DND-41 (cell line): ENCODE data around the gene NIBAN1.

Experiments used
- ATAC-seq: fragments of 200-7000 bp; cut with Tn5 transposase; 3 replicates; pipeline ENCODE4 v1.9.1; 2021; ENCODE audit warnings: low read depth; ENCODE audit not compliant: insufficient read depth
- DNase-seq: peaks from one replicate; pipeline ENCODE4 v3.0.0-alpha.2; 2020
- H2AFZ ChIP-seq: 2 replicates; pipeline ENCODE4 v1.6.0; 2012; ENCODE audit warnings: low read depth, low read length
- H3K27ac ChIP-seq: 2 replicates; pipeline ENCODE4 v1.5.1; 2012; ENCODE audit warnings: low read length, inconsistent platforms
- H3K27me3 ChIP-seq: fragments of 200-600 bp; sonication (generic); 2 replicates; pipeline ENCODE4 v1.6.0; 2012; ENCODE audit warnings: low read length, mild to moderate bottlenecking, inconsistent platforms; ENCODE audit not compliant: insufficient read depth, poor library complexity
- H3K36me3 ChIP-seq: 2 replicates; pipeline ENCODE4 v1.5.1; 2012; ENCODE audit warnings: low read length, inconsistent platforms; ENCODE audit not compliant: insufficient read depth
- H3K4me1 ChIP-seq: 2 replicates; pipeline ENCODE4 v1.5.1; 2012; ENCODE audit warnings: mild to moderate bottlenecking, low read length; ENCODE audit not compliant: insufficient read depth
- H3K4me2 ChIP-seq: 2 replicates; pipeline ENCODE4 v1.6.0; 2012; ENCODE audit warnings: mild to moderate bottlenecking, moderate library complexity, low read length, inconsistent platforms; ENCODE audit not compliant: insufficient read depth
- H3K4me3 ChIP-seq, 2 experiments: fragments of 200-600 bp in 1 of 2; shearing (Covaris generic) in 1 of 2; 2 replicates each; pipeline ENCODE4 v1.5.1; 2012 to 2016; ENCODE audit warnings: inconsistent platforms in 2 of 2, low read length in 2 of 2, mild to moderate bottlenecking in 2 of 2, low read depth in 1 of 2, moderate library complexity in 1 of 2
- H3K79me2 ChIP-seq: 2 replicates; pipeline ENCODE4 v1.6.0; 2012; ENCODE audit warnings: low read length, inconsistent platforms; ENCODE audit not compliant: insufficient read depth
- H3K9ac ChIP-seq: 2 replicates; pipeline ENCODE4 v1.6.0; 2012; ENCODE audit warnings: low read depth, mild to moderate bottlenecking, inconsistent platforms, low read length, moderate library complexity
- H3K9me3 ChIP-seq: 2 replicates; pipeline ENCODE4 v1.5.1; 2012; ENCODE audit warnings: low read length, moderate library complexity, mild to moderate bottlenecking, inconsistent platforms; ENCODE audit not compliant: insufficient read depth, severe bottlenecking
- H4K20me1 ChIP-seq: 2 replicates; pipeline ENCODE4 v1.6.0; 2012; ENCODE audit warnings: low read length; ENCODE audit not compliant: insufficient read depth
- CTCF ChIP-seq: IDR thresholded peaks from 2 replicates; pipeline ENCODE4 v1.5.1; 2012; ENCODE audit warnings: borderline replicate concordance, low read length, moderate library complexity, mild to moderate bottlenecking; ENCODE audit not compliant: poor library complexity, severe bottlenecking; ENCODE audit errors: extremely low read depth
- EZH2 ChIP-seq: IDR thresholded peaks from 3 replicates; pipeline ENCODE4 v1.6.1; 2012; ENCODE audit warnings: borderline replicate concordance, low read depth, mild to moderate bottlenecking, moderate library complexity, low read length, inconsistent platforms; ENCODE audit not compliant: severe bottlenecking

Gene NIBAN1

GRCh38 chr1:184953600-184954219 lies 20.6 kb downstream of the NIBAN1 start:
- TF ChIP-seq CTCF (no peak), EZH2 (no peak)
- Histone ChIP-seq H3K79me2 (no peaks in the 10 kb centered on the region), H3K4me3 (no peak overlapping the region), H3K4me2 (no peak overlapping the region), H3K9me3 (no peaks in the 10 kb centered on the region), H3K27me3 (no peaks in the 10 kb centered on the region), H3K9ac (no peak overlapping the region), H4K20me1 (no peaks in the 10 kb centered on the region), H2AFZ (no peak overlapping the region), H3K27ac (no peak overlapping the region), H3K36me3 (no peaks in the 10 kb centered on the region), H3K4me1 (no peaks in the 10 kb centered on the region)
- DNase-seq (no peak), ATAC-seq (no peak)

GRCh38 chr1:184952428-184952827 lies 21.9 kb downstream of the NIBAN1 start:
- H3K9ac ChIP-seq: no peak overlapping the region
- no peaks in the 10 kb centered on the region for H3K9me3 ChIP-seq
- no peak for ATAC-seq
- H3K27me3 ChIP-seq: no peaks in the 10 kb centered on the region
- H4K20me1 ChIP-seq: no peaks in the 10 kb centered on the region
- DNase-seq: no peak
- no peaks in the 10 kb centered on the region for H3K36me3 ChIP-seq
- H3K4me1 ChIP-seq: no peaks in the 10 kb centered on the region
- no peak overlapping the region for H3K4me2 ChIP-seq
- no peak overlapping the region for H3K27ac ChIP-seq
- H3K79me2 ChIP-seq: no peaks in the 10 kb centered on the region
- no peak overlapping the region for H3K4me3 ChIP-seq
- no peak overlapping the region for H2AFZ ChIP-seq
- TF ChIP-seq EZH2 (no peak), CTCF (no peak)

GRCh38 chr1:184951788-184952187 lies 22.5 kb downstream of the NIBAN1 start:
- Histone ChIP-seq H3K9ac (no peak overlapping the region), H3K27me3 (no peaks in the 10 kb centered on the region), H4K20me1 (no peaks in the 10 kb centered on the region), H3K4me3 (no peak overlapping the region), H3K36me3 (no peaks in the 10 kb centered on the region), H3K27ac (no peak overlapping the region), H3K4me1 (no peaks in the 10 kb centered on the region), H2AFZ (no peak overlapping the region), H3K79me2 (no peaks in the 10 kb centered on the region), H3K4me2 (no peak overlapping the region), H3K9me3 (no peaks in the 10 kb centered on the region)
- DNase-seq (no peak), ATAC-seq (no peak)
- TF ChIP-seq CTCF (no peak), EZH2 (no peak)
